ENCODE results near the gene MTCL3.

DNA sequence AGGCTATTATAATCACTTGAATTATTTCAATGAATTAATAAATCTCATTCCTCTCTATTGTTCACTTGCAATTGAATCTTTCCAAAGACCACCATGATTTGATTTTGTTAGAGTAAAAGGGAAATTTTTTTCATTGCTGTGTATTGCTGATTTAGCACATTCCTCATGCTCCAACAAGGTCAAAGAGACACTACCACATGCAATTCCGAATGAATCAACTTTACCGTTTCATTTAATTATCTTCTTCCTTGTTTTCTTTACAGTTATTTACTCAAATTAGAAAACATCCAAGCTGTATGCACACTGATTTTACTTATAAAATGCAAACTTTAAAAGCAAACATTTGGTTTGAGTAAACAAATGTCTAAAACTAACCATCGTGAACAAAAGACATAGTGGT is 60.9 kb downstream of the MTCL3 start:
- TF ChIP-seq E2F4 (CRISPR knock-in tag; IDR thresholded peaks at IDR 0.05; ENCODE audit: borderline replicate concordance, low read depth) (no peak), CTCF (IDR thresholded peaks at IDR 0.05) (no peak), CREB1 (CRISPR knock-in tag; IDR thresholded peaks at IDR 0.05) (no peak), SMAD4 (CRISPR knock-in tag; IDR thresholded peaks at IDR 0.05) (no peak)
